ENCODE measurements around the gene CACNA2D2. TPM values are rescaled to one million over a fixed set of nuclear protein-coding genes. Genes with fewer than 3 reads are reported as not detected.
A peak's percentile ranks its signal among the peaks of the same experiment; 100 is the strongest.

CACNA2D2 gene
- total and polyA plus RNA-seq, 2 of the 8 experiments (the other 6 are each of a cell fraction or from before 2014, with no cell fraction given), result 14.1 to 25.0 TPM

GRCh38 chr3:50321336-50322114 lies 181.9 kb downstream of the CACNA2D2 start:
- H3K23ac ChIP-seq (ENCODE audit: insufficient read length), result no peak overlapping the region
- H3K9ac ChIP-seq (replicated peaks in 1 of 4; ENCODE audit: extremely low read depth in 1 of 4, low read depth in 3 of 4, low read length in 3 of 4), result peak overlapping the region; percentile 95 to 100 (median 98)
- peak overlapping the region; percentile 74 for H3K4ac ChIP-seq (replicated peaks; ENCODE audit: insufficient read length, low read depth, low read length)
- WGBS, 2 experiments (ENCODE audit: extremely low coverage in 1 of 2, insufficient coverage in 1 of 2, insufficient read length in 1 of 2, insufficient replicate concordance in 2 of 2, low coverage in 1 of 2, low lambda C conversion rate in 2 of 2, missing lambda C conversion rate in 1 of 2), result 1% methylated on average over 43 of the region's 59 CpGs; no CpG with 5 or more reads in 1 of the 2 experiments
- FAIRE-seq (no peak), DNase-seq (ENCODE audit: low read depth in 1 of 2, low spot score in 2 of 2) (peak; percentile 75 to 93)
- H4K20me1 ChIP-seq (replicated peaks in 1 of 2; ENCODE audit: control insufficient read depth in 1 of 2, insufficient read depth in 2 of 2, low read length in 2 of 2), result peaks cover 18 to 29% of the 10 kb centered on the region in 2 experiments
- peak overlapping the region; percentile 89 to 96 (median 94) for H3K4me3 ChIP-seq (ENCODE audit: extremely low read depth in 1 of 4, insufficient read depth in 2 of 4, low read depth in 3 of 4, low read length in 4 of 4)
- no peak overlapping the region for H2BK120ac ChIP-seq (replicated peaks; ENCODE audit: low read depth, low read length)
- peaks cover 17% of the 10 kb centered on the region for H3K23me2 ChIP-seq (ENCODE audit: low read depth, low read length)
- peak overlapping the region; percentile 98 for H4K5ac ChIP-seq (ENCODE audit: insufficient read length, low read depth, low read length)
- CTCF ChIA-PET (ENCODE audit: partially characterized antibody), result interaction anchor here (0.5 to 7.5 kb wide), 25 partner anchors 10 to 1340 kb away, joined by 3 to 75 read pairs (median 4); partner anchors contain the start of genes CYB561D2, GNAT1, HYAL1 and HYAL3
- H3K56ac ChIP-seq (replicated peaks; ENCODE audit: insufficient read length, low read depth, low read length), result peak overlapping the region; percentile 98
- H3K79me2 ChIP-seq (ENCODE audit: control insufficient read depth in 1 of 2, insufficient read depth in 2 of 2, low read length in 2 of 2), result peaks cover 0 to 25% of the 10 kb centered on the region in 2 experiments; a peak in 3 of 4 replicates
- H3K4me2 ChIP-seq (ENCODE audit: insufficient read depth in 1 of 2, low read depth in 2 of 2, low read length in 2 of 2), result peak overlapping the region; percentile 97
- H3K27me3 ChIP-seq (replicated peaks in 1 of 4; ENCODE audit: control insufficient read depth in 3 of 4, extremely low read depth in 1 of 4, insufficient read depth in 3 of 4, low read length in 3 of 4), result no peaks in the 10 kb centered on the region
- 0 out of 2 replicates have a peak overlapping the region, but pooled peaks have one; percentile 95 for H2BK20ac ChIP-seq (ENCODE audit: low read length)
- H3K4me1 ChIP-seq (replicated peaks in 1 of 4; ENCODE audit: control insufficient read depth in 3 of 4, insufficient read depth in 4 of 4, low read length in 3 of 4), result peaks cover 0 to 35% (median 19%) of the 10 kb centered on the region in 4 experiments; a peak in 6 of 7 replicates
- H3K14ac ChIP-seq (ENCODE audit: insufficient read length), result no peak overlapping the region
- H3K36me3 ChIP-seq (ENCODE audit: control insufficient read depth in 2 of 4, insufficient read depth in 4 of 4, low read length in 3 of 4), result peaks cover 23 to 37% (median 31%) of the 10 kb centered on the region in 4 experiments
- peak overlapping the region; percentile 95; the same call in 1 of the 2 replicates for H2BK15ac ChIP-seq (ENCODE audit: low read length)
- POLR2A ChIA-PET (ENCODE audit: partially characterized antibody), result interaction anchor here (0.6 to 12.6 kb wide), 14 partner anchors 8 to 135 kb away, joined by 3 to 149 read pairs (median 6); partner anchors contain the start of genes GNAI2, HYAL1, HYAL3 and IFRD2
- peaks cover 17% of the 10 kb centered on the region for H3K79me1 ChIP-seq (ENCODE audit: low read depth, low read length)
- H4K8ac ChIP-seq (ENCODE audit: extremely low read depth, insufficient read depth, low read length), result peak overlapping the region; percentile 99
- no peaks in the 10 kb centered on the region for H3K9me3 ChIP-seq (ENCODE audit: insufficient read depth in 2 of 2, low read depth in 1 of 2, low read length in 1 of 2)
- H3K27ac ChIP-seq (ENCODE audit: low read depth, low read length), result peak overlapping the region; percentile 100
- peak overlapping the region; percentile 98 for H3K18ac ChIP-seq (ENCODE audit: extremely low read depth, low read length)
- peak overlapping the region; percentile 99 for H2BK5ac ChIP-seq (ENCODE audit: low read depth, low read length)
- peak overlapping the region; percentile 94 for H4K91ac ChIP-seq (replicated peaks; ENCODE audit: insufficient read length, low read length)
- H2AK5ac ChIP-seq (ENCODE audit: low read depth, low read length), result no peak overlapping the region
- peak overlapping the region; percentile 87; the same call in 1 of the 2 replicates for H2BK12ac ChIP-seq (ENCODE audit: low read depth, low read length)
- H2AFZ ChIP-seq (ENCODE audit: low read length), result no peak overlapping the region; the same call in 1 of the 2 replicates
- TF ChIP-seq POLR2AphosphoS5 (IDR thresholded peaks at IDR 0.05; ENCODE audit: low read depth, low read length), result peak; percentile 89
- no peak for TF ChIP-seq FOSL1 (IDR thresholded peaks at IDR 0.05; ENCODE audit: insufficient read depth, low read depth, low read length)
- TF ChIP-seq E2F6 (IDR thresholded peaks at IDR 0.05), result peak; percentile 41
- no peak; a peak in 2 of 4 replicates for TF ChIP-seq SIN3A (conservative IDR thresholded peaks at IDR 0.05 in 1 of 2, IDR thresholded peaks at IDR 0.05 in 1 of 2; ENCODE audit: low read depth in 1 of 2, low read length in 2 of 2)
- TF ChIP-seq CBX5 (IDR thresholded peaks at IDR 0.05; ENCODE audit: low read depth, low read length), result no peak
- TF ChIP-seq MAFK (IDR thresholded peaks at IDR 0.05; ENCODE audit: low read depth, low read length), result no peak
- TF ChIP-seq CBX8 (IDR thresholded peaks at IDR 0.05; ENCODE audit: borderline replicate concordance, low read depth, low read length), result no peak
- TF ChIP-seq ATF3 (IDR thresholded peaks at IDR 0.05; ENCODE audit: insufficient read depth, low read depth, low read length), result no peak
- peak; percentile 23; the same call in 1 of the 2 replicates for TF ChIP-seq GABPA (IDR thresholded peaks at IDR 0.05; ENCODE audit: borderline replicate concordance, insufficient read depth, low read length)

All from H1 (cell line).